Stimulated activated CD8-positive, alpha-beta memory T cell treated with anti-CD3 and anti-CD28 coated beads, Interleukin-15, amount 100 ng/mL, for 1 hour (primary cell): Measurements from ENCODE around the gene SPTBN4.
A peak's percentile ranks its signal among the peaks of the same experiment; 100 is the strongest.
"Not testable (repeated sequence)": the region's sequence is repeated elsewhere in the genome, so short reads cannot be mapped to it uniquely, and the experiment has no call there.

Source experiments
- DNase-seq: peaks from one replicate; pipeline ENCODE4 v3.0.0-alpha.2; 2020; ENCODE audit warnings: low read depth

SPTBN4 gene

GRCh38 chr19:40441719-40442253, 25.0 kb upstream of the SPTBN4 start:
- no peak for DNase-seq

DNA sequence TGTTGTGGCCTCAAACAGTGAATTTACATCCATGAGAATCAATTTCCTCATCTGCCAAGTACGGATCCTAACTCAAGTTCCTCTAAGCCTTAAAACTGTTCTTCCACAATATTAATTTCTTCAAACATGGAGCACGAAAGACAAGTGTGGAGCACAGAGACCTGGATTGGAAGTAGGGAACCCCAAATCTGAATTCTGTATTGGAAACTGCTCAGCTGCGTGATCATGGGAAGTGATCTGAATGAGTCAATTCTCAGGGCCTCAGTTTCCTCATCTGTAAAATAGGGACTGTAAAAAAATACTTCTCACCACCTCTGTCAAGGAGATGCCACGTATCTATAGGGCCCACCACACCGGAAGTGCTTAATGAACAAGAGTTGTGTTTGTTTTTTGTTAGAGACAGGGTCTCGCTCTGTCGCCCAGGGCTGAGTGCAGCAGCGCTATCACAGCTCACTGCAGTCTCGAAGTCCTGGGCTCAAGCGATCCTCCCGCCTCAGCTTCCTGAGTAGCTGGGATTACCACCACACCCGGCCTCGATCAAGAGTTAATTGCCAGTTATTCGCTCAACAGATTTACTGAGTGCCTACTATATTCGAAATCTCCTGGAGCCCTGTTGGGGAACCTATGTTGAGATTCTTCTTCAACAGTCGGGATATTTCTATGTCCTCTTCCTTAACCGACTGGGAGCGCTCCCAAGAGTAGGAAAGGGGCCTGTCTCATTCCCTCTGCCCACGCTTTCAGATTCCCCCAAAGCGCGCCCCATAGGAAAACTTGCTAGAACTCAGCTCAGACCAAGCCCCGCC, 24.3 kb upstream of the SPTBN4 start:
- DNase-seq = no peak

DNA sequence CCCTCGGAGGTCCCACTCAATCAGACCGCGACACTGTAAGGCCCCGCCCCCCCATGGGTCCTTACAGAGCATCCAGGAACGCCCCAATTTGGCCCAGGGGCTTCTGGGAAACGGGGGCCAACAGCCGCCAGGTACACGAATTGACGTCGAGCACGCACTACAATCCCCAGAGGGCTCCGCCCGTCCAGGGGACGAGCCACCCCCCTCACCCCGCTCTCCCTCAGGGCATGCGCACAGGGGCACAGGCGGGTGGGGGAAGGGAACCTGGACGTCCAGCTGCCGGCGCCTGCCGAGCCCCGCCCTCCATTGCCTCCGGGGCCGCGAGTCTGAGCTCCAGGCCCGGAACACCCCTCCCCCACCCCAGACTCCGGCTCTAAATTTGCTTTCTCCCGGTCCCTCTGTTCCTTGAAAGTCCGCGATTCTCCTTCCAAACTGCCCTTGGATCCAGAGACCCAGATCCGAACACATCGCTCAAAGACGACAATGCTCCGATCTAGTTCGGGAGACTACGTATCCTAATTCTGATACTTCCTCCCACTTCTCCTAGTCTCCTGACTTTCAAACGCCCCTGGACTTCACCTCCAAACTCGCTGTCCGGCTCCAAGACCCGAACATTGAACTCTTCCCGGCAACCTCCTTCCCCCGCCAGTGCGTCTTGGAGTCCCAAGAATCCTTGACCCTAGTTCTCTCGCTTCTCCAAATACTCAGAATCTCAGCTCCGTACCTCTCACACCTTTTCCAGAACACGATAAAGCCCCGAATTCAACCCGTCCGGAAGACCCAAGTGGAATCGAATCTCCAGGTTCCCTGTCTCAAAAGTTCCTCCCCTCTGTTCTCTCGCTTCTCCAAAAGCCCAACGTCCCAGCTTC, 23.4 kb upstream of the SPTBN4 start:
- DNase-seq = peak; percentile 97

DNA sequence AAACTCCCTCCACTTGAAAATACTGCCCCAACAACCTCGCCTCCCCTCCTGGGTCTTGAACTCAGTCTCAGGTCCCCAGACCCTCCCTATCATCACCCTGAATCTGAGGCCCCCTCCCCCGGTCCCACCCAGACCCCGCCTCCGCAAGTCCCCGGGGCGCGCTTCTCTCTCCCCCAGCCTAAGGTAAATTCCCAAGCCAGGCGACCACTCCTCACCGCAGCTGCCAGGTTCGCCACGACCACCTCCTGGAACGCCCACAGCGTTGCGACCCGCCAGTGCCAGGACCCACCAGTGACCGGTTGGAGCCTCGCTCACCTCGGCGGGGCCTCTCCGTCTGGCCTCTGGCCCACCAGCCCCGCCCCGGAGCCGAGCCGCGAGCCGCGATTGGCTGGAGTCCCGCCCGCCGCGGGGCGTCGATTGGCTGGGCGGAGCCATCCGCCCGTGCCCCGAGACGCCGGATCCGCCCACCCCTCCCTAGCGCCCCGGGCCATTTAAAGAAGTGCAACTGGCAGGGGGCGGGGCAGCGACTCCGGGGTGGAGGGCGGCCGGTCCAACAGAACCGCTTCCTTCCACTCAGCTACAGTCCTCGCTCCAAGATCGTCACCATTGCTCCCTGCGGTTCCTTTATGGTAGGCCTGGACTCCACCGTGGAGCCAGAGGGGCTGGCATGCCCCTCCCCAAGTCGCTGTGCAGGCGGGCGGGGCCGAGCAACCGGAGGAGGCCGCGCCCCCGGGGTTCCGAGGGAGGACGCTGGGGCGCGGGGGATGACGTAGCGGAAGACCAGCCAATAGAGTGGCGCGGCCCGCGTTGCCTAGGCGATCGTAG, 22.6 kb upstream of the SPTBN4 start, which contains the start of gene SERTAD3:
TSS of gene SERTAD3 (minus strand) at position 336 of the 825 bp plus-strand sequence. CDS start 2,255 bp downstream, outside the sequence.
- peak; percentile 91 for DNase-seq

- DNase-seq = no peak
These were observed 21.9 kb upstream of the SPTBN4 start for GRCh38 chr19:40444825-40445312.

- no peak for DNase-seq
These were observed 21.0 kb upstream of the SPTBN4 start for GRCh38 chr19:40445780-40446262.

DNA sequence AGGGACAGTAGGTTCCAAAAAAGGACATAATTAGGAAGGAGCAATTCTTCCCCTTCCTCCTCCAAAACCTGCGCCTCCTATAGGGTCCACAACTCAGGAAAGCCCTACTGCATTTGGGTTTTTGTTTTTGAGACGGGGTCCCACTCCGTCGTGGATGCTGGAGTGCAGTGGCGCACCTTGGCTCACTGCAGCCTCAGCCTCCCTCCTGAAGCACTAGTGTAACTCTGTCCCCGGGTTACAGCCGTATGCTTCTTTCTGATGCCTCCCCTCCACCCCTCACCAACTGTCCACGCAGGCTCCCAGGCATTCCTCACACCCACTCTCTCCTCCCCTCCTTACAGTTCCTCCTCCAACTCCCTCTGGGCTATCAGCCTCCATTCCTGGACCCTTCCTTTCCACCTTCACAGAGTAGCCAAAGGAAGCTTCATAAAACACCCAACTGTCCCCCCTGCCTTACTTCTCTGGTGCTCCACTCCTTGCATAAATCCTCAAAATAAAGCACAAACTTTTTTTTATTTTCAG, 20.5 kb upstream of the SPTBN4 start:
- no peak for DNase-seq

- DNase-seq = no peak
These were observed 17.3 kb upstream of the SPTBN4 start for GRCh38 chr19:40449506-40449905.

DNA sequence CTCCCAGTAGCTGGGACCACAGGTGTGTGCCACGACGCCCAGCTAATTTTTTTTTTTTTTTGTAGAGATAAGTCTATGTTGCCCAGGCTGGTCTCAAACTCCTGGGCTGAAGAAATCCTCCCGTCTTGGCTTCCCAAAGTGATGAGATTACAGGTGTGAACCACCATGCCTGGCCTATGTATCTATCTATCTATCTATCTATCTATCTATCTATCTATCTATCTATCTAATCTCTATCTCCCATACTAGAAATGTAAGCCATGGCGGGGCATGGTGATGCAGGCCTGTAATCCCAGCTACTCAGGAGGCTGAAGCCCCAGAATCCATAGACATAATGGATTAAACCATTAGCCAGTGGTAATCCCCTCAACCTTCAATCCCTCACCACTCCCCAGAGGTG, 16.1 kb upstream of the SPTBN4 start:
- DNase-seq = no peak

DNA sequence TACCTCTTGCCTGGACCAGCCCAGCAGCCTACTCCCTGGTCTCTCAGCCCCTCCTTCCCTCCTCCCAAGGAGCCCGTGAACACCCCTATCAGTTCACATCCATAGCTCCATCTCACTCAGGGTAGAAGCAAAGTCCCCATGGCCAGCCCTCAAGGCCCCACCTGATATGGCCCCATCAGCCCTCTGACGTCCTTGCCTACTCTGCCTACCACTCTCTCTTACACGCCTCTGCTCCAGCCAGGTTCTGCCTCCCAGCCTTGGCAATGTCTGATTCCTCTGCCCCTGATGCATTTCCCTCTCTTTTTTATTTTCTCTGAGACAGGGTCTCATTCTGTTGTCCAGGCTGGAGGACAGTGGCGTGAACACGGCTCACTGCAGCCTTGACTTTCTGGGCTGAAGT, 14.8 kb upstream of the SPTBN4 start:
- no peak for DNase-seq

DNA sequence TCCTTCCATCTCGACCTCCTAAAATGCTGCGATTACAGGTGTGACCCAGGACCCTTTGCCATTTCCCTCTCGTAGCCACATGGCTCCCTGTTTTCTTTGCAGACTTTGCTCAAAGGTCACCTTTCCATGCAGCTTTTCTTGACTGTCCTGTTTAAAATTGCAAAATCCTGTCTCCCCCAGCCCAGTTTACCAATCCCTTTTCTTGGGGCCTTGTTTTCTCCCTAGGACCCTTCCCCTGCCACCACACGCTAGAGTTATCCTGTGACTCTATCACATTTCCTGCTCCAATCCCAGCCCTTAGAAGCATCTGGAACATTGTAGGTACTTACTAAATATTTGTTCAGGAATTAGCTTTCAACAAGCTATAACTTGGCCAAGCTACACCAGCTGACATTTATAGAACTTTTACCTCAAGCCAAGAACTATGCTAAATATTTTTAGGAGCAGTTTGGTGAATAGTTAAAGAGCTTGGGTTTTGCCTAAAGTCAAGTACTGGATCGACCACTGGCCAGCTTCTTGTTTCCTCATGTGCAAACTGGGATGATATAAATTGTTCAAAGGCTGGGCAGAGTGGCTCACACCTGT, 13.6 kb upstream of the SPTBN4 start:
- no peak for DNase-seq

- not testable (repeated sequence) for DNase-seq
These were observed 12.9 kb upstream of the SPTBN4 start for GRCh38 chr19:40453943-40454342.

DNA sequence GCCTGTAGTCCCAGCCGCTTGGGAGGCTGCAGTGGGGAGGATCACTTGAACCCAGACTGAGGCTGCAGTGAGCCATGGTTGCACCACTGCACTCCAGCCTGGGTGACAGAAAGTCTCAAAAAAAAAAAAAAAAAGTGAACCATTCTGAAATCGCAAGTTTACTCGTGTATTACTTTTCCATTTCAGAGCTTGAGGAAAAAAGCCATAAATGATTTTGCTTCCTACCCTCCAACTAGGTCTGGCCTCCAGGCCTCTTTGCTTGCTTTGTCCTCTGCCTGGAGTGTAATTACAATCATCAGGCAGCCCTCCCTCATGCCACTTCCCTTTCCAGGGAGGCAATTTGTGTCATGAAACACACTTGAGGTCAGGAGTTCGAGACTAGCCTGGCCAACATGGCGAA, 9.8 kb upstream of the SPTBN4 start:
- DNase-seq = no peak

GRCh38 chr19:40457953-40458596, 8.7 kb upstream of the SPTBN4 start:
- no peak for DNase-seq

- DNase-seq = no peak
These were observed 8.2 kb upstream of the SPTBN4 start for GRCh38 chr19:40458597-40458974.

DNA sequence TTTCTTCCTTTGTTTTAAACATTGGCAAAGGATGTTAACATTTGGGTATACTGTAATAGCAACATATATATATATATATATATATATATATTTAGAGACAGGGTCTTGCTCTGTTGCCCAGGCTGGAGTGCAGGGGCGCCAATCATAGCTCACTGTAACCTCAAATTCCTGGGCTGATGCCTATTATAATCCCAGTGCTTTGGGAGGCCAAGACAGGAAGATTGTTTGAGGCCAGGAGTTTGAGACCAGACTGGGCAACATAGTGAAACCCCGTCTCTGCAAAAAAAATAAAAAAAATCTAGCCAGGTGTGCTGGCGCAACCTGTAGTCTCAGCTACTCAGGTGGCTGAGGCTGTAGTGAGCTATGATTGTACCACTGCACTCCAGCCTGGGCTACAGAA, 6.6 kb upstream of the SPTBN4 start:
- DNase-seq = no peak

DNA sequence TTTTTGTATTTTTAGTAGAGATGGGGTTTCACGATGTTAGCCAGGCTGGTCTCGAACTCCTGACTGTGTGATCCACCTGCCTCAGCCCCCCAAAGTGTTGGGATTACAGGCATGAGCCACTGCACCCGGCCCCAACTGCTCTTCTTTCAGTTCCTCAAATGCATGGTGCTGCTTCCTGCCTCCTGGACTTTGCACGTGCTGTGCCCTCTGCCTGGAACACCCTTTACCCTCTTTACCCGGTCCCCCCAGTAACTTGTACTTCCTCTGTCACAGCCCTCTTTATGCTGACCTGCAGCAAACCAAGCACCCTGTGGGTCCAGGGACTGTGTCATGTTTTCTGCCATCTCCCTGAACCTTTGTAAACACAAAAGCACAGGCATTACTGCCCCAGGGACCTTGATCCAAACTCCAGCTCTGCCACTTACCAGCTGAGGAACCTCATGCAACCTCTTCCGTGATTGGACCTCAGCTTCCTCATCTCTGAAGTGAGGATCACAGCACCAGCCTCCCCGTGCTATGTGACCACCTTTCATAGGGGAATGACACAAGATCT, 5.1 kb upstream of the SPTBN4 start:
- no peak for DNase-seq

- not testable (repeated sequence) for DNase-seq
These were observed 3.2 kb upstream of the SPTBN4 start for GRCh38 chr19:40463587-40464037.

- DNase-seq = peak; percentile 60
These were observed 2.5 kb upstream of the SPTBN4 start for GRCh38 chr19:40464059-40465024.
